SK-N-MC (cell line): ENCODE measurements around the gene KCNQ4.

Experiments used
- EZH2 ChIP-seq: fragments of 200-600 bp; sonication (generic); IDR thresholded peaks from one replicate; pipeline ENCODE4 v1.6.1; 2017; ENCODE audit warnings: antibody characterized with exemption
- FOXP2 ChIP-seq: optimal IDR thresholded peaks from 2 replicates; pipeline ENCODE3; 2011; ENCODE audit warnings: mild to moderate bottlenecking, moderate library complexity; ENCODE audit not compliant: insufficient read depth; ENCODE audit errors: extremely low read length, control extremely low read depth
- POLR2AphosphoS5 ChIP-seq: IDR thresholded peaks from 2 replicates; pipeline ENCODE4 v1.6.1; 2012; ENCODE audit warnings: mild to moderate bottlenecking, low read depth, low read length, borderline replicate concordance

- TF ChIP-seq EZH2 (no peak), POLR2AphosphoS5 (no peak), FOXP2 (no peak)
Observed at GRCh38 chr1:40825996-40826395, 42.4 kb downstream of the KCNQ4 start.
